SK-N-SH (cell line): ENCODE data around the gene EDN3. TPM values are rescaled to one million over a fixed set of nuclear protein-coding genes. Genes with fewer than 3 reads are reported as not detected.

Experiments used
- CTCF ChIA-PET: fragments of 300-600, 350-600 bp; formaldehyde crosslinking; extraction: SDS; loops from one replicate; lab custom pipeline; 2021; lab: Yijun Ruan, JAX
- POLR2A ChIA-PET: fragments of 350-600 bp; sonication (Branson Sonifier 250); formaldehyde crosslinking; extraction: SDS; loops from one replicate; lab custom pipeline; 2020; ENCODE audit warnings: antibody characterized with exemption, inconsistent platforms; lab: Yijun Ruan, JAX
- DNase-seq: peaks from one replicate; pipeline ENCODE4 v3.0.0; 2012
- H2AFZ ChIP-seq: fragments of 200-600 bp; sonication (generic); 2 replicates; pipeline ENCODE4 v1.8.1; 2016; ENCODE audit warnings: antibody characterized with exemption, mild to moderate bottlenecking, low read depth
- H3F3A ChIP-seq: fragments of 200-600 bp; sonication (generic); replicated peaks from 2 replicates; pipeline ENCODE3; 2016; ENCODE audit warnings: antibody characterized with exemption, mild to moderate bottlenecking; ENCODE audit not compliant: insufficient read depth
- H3K27ac ChIP-seq, 2 experiments: fragments of 200-500 bp in 1 of 2; fragments of 200-600 bp in 1 of 2; sonication (Bioruptor generic) in 1 of 2; sonication (generic), shearing (Covaris generic) in 1 of 2; 2 replicates each; pipeline versions ENCODE4 v1.5.1 to v1.6.1; 2014 to 2016; ENCODE audit warnings: low read depth in 2 of 2, inconsistent platforms in 1 of 2, low read length in 1 of 2, mild to moderate bottlenecking in 1 of 2, mixed read lengths in 1 of 2
- H3K27me3 ChIP-seq: fragments of 200-600 bp; sonication (generic), shearing (Covaris generic); 2 replicates; pipeline ENCODE4 v1.6.1; 2016; ENCODE audit warnings: mixed run types; ENCODE audit not compliant: insufficient read depth
- H3K36me3 ChIP-seq, 2 experiments: fragments of 200-500 bp in 1 of 2; fragments of 200-600 bp in 1 of 2; sonication (Bioruptor generic) in 1 of 2; sonication (generic) in 1 of 2; replicated peaks in 1 of 2; 2 replicates each; pipeline versions ENCODE3 to v1.5.1; 2014 to 2016; ENCODE audit warnings: low read length in 1 of 2, mild to moderate bottlenecking in 1 of 2; ENCODE audit not compliant: insufficient read depth in 2 of 2, control insufficient read depth in 1 of 2
- H3K4me1 ChIP-seq, 2 experiments: fragments of 200-500 bp in 1 of 2; fragments of 200-600 bp in 1 of 2; sonication (Bioruptor generic) in 1 of 2; sonication (generic), shearing (Covaris generic) in 1 of 2; 2 replicates each; pipeline versions ENCODE4 v1.5.1 to v1.6.1; 2014 to 2016; ENCODE audit warnings: low read depth in 1 of 2, low read length in 1 of 2, mixed run types in 1 of 2; ENCODE audit not compliant: insufficient read depth in 2 of 2, control insufficient read depth in 1 of 2
- H3K4me2 ChIP-seq: fragments of 200-600 bp; sonication (generic), shearing (Covaris generic); 2 replicates; pipeline ENCODE4 v1.6.1; 2017; ENCODE audit warnings: mixed run types
- H3K4me3 ChIP-seq, 2 experiments: fragments of 200-500 bp in 1 of 2; fragments of 200-600 bp in 1 of 2; sonication (Bioruptor generic) in 1 of 2; sonication (generic), shearing (Covaris generic) in 1 of 2; 2 replicates each; pipeline versions ENCODE4 v1.5.1 to v1.8.1; 2014 to 2016; ENCODE audit warnings: low read depth in 2 of 2, inconsistent platforms in 1 of 2, low read length in 1 of 2, mild to moderate bottlenecking in 1 of 2, mixed read lengths in 1 of 2, moderate library complexity in 1 of 2
- H3K79me2 ChIP-seq: fragments of 200-600 bp; sonication (generic); 2 replicates; pipeline ENCODE4 v1.8.1; 2017; ENCODE audit warnings: mild to moderate bottlenecking; ENCODE audit not compliant: insufficient read depth
- H3K9ac ChIP-seq: fragments of 200-600 bp; sonication (generic); 2 replicates; pipeline ENCODE4 v1.6.1; 2017; ENCODE audit warnings: mixed run types
- H3K9me2 ChIP-seq: fragments of 200-600 bp; sonication (generic); 2 replicates; pipeline ENCODE4 v1.6.1; 2017; ENCODE audit warnings: mixed run types
- H3K9me3 ChIP-seq: fragments of 200-600 bp; sonication (generic); 2 replicates; pipeline ENCODE4 v1.6.1; 2017; ENCODE audit warnings: mixed run types, mild to moderate bottlenecking, moderate library complexity
- H4K20me1 ChIP-seq: fragments of 200-600 bp; sonication (generic); 2 replicates; pipeline ENCODE4 v1.6.1; 2017; ENCODE audit warnings: mild to moderate bottlenecking, mixed run types; ENCODE audit not compliant: insufficient read depth
- CHD2 ChIP-seq: fragments of 150-350 bp; IDR thresholded peaks from 2 replicates; pipeline ENCODE4 v1.6.1; 2018; ENCODE audit warnings: low read length; ENCODE audit not compliant: partially characterized antibody
- CTCF ChIP-seq: fragments of 200-600 bp; sonication (generic); IDR thresholded peaks from 2 replicates; pipeline ENCODE4 v1.6.1; 2017; ENCODE audit warnings: antibody characterized with exemption, mild to moderate bottlenecking, moderate library complexity
- GATA2 ChIP-seq: sonication (generic); formaldehyde crosslinking; IDR thresholded peaks from 2 replicates; pipeline ENCODE4 v1.5.0; 2020; ENCODE audit warnings: mild to moderate bottlenecking, missing genetic modification reagents
- JUND ChIP-seq: IDR thresholded peaks from 2 replicates; pipeline ENCODE4 v1.4.0; 2012
- MXI1 ChIP-seq: IDR thresholded peaks from 2 replicates; pipeline ENCODE4 v1.6.1; 2012; ENCODE audit warnings: mild to moderate bottlenecking, low read depth, low read length, improper control_type of control experiment
- TAF1 ChIP-seq: IDR thresholded peaks from 2 replicates; pipeline ENCODE4 v1.6.1; 2012; ENCODE audit warnings: low read depth, mild to moderate bottlenecking, low read length, moderate library complexity, borderline replicate concordance
- USF2 ChIP-seq: fragments of 150-350 bp; IDR thresholded peaks from 2 replicates; pipeline ENCODE4 v1.6.1; 2017; ENCODE audit warnings: antibody characterized with exemption, low read length, low read depth, borderline replicate concordance
- WGBS: methylation state at CpG from one replicate; pipeline ENCODE4 v1.1.6; 2017; ENCODE audit warnings: low lambda C conversion rate; 5-methylcytosine and 5-hydroxymethylcytosine counted together
- polyA plus RNA-seq, 3 experiments: library from polyadenylated mRNA; depleted of rRNA; stranded (reverse); fragments of >200 nt; gene quantifications; 2 replicates each; pipeline ENCODE4 v1.2.3, GENCODE V29; 2012
- TF ChIP-seq, protein P1 (sequence below): IDR thresholded peaks from 2 replicates; pipeline ENCODE4 v1.4.0; 2012; ENCODE audit warnings: low read depth, borderline replicate concordance
- TF ChIP-seq, protein P2 (sequence below): IDR thresholded peaks from 2 replicates; pipeline ENCODE4; 2012

The EDN3 gene
- polyA plus RNA-seq, 1 of the 3 experiments (the other 2 are of a cell fraction): 0.02 TPM

- TF ChIP-seq CTCF (no peak), MXI1 (no peak), GATA2 (CRISPR knock-in tag) (no peak), TAF1 (no peak), CHD2 (no peak)
- TF ChIP-seq, protein P1, sequence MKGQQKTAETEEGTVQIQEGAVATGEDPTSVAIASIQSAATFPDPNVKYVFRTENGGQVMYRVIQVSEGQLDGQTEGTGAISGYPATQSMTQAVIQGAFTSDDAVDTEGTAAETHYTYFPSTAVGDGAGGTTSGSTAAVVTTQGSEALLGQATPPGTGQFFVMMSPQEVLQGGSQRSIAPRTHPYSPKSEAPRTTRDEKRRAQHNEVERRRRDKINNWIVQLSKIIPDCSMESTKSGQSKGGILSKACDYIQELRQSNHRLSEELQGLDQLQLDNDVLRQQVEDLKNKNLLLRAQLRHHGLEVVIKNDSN: no peak
Observed at GRCh38 chr20:59326188-59326587, 25.8 kb downstream of the EDN3 start (continued).

DNA sequence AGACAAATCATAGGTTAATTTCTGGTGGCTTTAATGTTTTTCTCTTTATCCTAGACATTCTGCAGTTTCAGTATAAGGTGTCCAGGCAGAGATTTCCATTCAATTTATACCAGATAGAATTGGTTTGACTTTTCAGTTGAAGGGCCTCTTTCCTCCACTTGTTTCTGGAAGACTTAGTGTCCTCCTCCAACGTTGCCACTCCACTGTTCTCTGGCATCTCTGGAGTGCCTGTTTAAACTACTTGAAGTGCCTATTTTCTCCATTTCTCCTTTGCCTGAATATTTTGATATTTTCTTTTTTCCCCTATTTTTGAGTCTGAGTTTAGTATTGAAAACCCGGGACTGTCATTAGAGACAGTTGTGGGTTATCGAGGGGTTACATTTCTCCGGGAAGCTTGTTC is 27.7 kb downstream of the EDN3 start:
- H3K9me3 ChIP-seq: no peaks in the 10 kb centered on the region
- no peak overlapping the region for H2AFZ ChIP-seq
- WGBS: 51% methylated on average over 4 of the region's 4 CpGs
- no peaks in the 10 kb centered on the region for H3K27me3 ChIP-seq
- no peaks in the 10 kb centered on the region for H4K20me1 ChIP-seq
- POLR2A ChIA-PET: no interaction called here
- H3K9me2 ChIP-seq: no peaks in the 10 kb centered on the region
- H3K4me1 ChIP-seq: peaks cover 0 to 20% of the 10 kb centered on the region in 2 experiments; a peak in 1 of 4 replicates
- no peaks in the 10 kb centered on the region for H3F3A ChIP-seq
- H3K27ac ChIP-seq: no peak overlapping the region
- DNase-seq: no peak
- no peak overlapping the region for H3K4me3 ChIP-seq
- no peaks in the 10 kb centered on the region for H3K36me3 ChIP-seq
- CTCF ChIA-PET: interaction anchor here (1.0 kb wide), 1 partner anchor 10 kb away, joined by 3 read pairs; no protein-coding TSS in a partner anchor
- no peak overlapping the region for H3K4me2 ChIP-seq
- H3K79me2 ChIP-seq: no peaks in the 10 kb centered on the region
- TF ChIP-seq GATA2 (CRISPR knock-in tag) (no peak), USF2 (no peak), CHD2 (no peak), JUND (no peak), TAF1 (no peak)
- TF ChIP-seq, protein P2, sequence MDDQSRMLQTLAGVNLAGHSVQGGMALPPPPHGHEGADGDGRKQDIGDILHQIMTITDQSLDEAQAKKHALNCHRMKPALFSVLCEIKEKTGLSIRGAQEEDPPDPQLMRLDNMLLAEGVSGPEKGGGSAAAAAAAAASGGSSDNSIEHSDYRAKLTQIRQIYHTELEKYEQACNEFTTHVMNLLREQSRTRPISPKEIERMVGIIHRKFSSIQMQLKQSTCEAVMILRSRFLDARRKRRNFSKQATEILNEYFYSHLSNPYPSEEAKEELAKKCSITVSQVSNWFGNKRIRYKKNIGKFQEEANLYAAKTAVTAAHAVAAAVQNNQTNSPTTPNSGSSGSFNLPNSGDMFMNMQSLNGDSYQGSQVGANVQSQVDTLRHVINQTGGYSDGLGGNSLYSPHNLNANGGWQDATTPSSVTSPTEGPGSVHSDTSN: no peak
- no peak overlapping the region for H3K9ac ChIP-seq
